NCI-H524 (cell line): ENCODE data around the gene SPIRE1.
"Not testable (repeated sequence)": the region's sequence is repeated elsewhere in the genome, so short reads cannot be mapped to it uniquely, and the experiment has no call there.

ENCODE experiments used
- DNase-seq, 2 experiments: peaks; one replicate each; lab custom pipeline; 2025; lab: John Stamatoyannopoulos, UW

Gene SPIRE1

GRCh38 chr18:12485479-12486105 is 172.3 kb downstream of the SPIRE1 start:
- no peak for DNase-seq

DNA sequence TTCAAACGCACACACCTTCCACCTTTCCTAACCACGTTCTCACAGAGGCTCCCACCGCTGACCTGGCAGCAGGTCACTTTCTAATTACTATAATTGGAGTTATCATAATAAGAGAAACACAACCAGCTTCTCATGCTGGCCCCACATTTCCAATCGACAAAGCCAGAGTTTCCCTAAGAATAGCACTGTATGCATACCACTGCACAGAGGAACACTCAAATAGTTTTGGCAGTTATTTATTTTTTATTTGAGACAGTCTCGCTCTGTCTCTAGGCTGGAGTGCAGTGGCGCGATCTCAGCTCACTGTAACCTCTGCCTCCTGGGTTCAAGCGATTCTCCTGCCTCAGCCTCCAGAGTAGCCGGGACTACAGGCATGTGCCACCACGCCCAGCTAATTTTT is 176.0 kb downstream of the SPIRE1 start:
- DNase-seq: not testable (repeated sequence)

- no peak for DNase-seq
These were observed 177.9 kb downstream of the SPIRE1 start for GRCh38 chr18:12479982-12480381.

GRCh38 chr18:12479536-12479935 is 178.4 kb downstream of the SPIRE1 start:
- DNase-seq: no peak

DNA sequence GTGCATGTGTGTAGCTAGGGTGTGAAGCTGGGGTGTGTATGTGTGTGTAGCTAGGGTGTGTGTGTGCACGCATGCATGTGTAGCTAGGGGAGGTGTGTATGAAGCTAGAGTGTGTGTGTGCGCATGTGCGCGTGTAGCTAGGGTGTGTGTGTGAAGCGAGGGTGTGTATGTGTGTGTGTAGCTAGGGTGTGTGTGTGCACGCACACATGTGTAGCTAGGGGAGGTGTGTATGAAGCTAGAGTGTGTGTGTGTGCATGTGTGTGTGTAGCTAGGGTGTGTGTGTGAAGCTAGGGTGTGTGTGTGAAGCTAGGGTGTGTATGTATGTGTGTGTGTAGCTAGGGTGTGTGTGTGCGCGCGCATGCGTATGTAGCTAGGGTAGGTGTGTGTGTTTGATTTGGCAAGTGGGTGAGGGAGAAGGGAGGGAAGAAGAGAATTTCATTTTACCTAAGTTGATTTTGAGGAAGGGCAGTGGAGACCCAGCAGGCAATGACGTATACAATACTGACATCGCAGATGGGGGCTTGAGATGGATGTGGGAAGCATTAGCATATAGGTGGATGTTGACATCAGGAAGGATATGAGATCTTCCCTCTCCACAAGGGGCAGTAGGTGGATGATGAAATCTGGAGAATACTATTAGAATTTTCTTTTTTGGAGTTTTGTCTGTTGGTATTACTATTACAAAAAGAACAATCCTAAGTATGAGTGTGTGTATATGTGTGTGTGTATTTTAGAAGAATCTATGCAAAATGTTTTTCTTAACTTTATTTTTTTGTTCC is 179.4 kb downstream of the SPIRE1 start:
- no peak for DNase-seq

GRCh38 chr18:12477606-12478005 is 180.3 kb downstream of the SPIRE1 start:
- DNase-seq: no peak

DNA sequence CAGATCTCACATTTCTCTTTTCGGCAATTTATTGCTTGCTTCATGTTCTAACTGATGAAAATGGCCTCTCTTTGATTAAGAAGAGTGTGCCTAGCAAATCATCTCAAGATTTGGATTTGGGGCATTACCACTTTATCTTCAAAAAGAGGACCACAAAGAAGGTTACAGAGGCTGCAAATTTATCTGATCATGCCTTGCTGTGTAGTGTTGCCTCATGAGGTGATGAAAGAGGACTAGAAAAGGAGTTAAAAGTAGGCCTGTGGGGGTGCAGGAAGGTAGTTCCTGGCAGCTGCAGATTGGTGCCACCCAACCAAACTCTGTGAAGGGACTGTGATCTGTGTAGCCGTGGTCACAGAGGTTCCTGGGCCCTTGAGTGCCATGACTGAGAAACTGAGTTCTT is 181.0 kb downstream of the SPIRE1 start:
- DNase-seq: no peak

GRCh38 chr18:12474876-12475275 is 183.0 kb downstream of the SPIRE1 start:
- no peak for DNase-seq

DNA sequence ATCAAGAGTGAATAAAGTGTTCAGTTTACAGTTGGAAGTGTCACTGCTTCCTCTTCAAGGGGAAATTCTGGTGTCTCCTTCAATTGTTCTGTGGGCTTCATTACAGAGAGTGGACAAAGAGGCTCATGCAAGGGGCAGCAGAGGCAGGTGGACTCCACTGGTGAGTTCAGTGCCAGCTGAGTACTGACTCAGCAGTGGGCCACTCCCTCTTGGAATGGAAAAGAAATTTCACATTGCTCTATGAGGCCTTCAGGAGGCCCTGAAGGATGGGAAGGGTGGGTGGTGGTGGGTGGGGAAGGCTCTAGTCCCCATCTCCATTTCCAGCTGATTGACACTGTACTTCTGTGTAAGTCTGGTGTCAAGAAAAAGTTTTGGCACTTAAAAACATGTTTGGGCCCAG is 183.8 kb downstream of the SPIRE1 start:
- no peak for DNase-seq

- DNase-seq: no peak
These were observed 187.4 kb downstream of the SPIRE1 start for GRCh38 chr18:12470382-12471075.

- DNase-seq: no peak
These were observed 189.5 kb downstream of the SPIRE1 start for GRCh38 chr18:12468445-12468844.

DNA sequence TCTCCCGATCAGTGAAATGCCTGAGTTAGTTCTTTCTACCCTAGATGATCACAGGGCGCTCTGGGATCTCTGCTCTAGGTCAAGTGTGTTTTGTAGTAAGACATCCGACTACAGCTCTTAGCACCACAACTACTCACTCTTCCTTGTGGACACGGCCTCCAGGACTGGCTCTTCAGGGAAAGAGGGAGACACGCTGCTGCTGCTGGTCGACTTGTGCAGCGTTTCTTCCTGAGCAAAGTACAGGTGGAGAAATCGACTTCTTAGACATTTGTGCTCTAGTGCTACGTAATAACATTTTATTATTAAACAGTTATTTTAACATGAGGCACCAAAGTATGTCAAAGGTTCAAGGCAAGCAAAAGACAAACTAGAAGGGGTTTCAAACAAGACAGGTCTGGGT is 193.2 kb downstream of the SPIRE1 start:
- DNase-seq: no peak

DNA sequence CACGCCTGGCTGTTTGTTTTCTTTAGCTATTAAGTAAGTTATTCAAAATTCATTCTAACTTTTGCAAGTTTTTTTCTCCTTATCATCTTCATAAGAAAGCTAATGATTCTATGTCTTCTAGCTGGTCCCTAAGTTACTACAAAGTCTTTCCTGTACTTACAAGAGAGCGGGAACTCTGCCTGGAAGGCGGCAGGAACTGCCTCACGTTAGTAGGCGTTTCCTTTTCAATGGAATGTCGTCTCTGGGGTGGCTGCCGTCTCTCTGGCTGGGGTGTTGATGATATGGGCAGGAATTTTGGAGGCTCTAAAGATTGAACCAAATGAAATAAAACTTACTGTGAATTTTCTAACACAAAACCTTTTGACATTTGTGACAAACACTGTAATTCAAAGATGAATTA is 194.7 kb downstream of the SPIRE1 start:
- DNase-seq: no peak

GRCh38 chr18:12462242-12462641 is 195.7 kb downstream of the SPIRE1 start:
- no peak for DNase-seq

DNA sequence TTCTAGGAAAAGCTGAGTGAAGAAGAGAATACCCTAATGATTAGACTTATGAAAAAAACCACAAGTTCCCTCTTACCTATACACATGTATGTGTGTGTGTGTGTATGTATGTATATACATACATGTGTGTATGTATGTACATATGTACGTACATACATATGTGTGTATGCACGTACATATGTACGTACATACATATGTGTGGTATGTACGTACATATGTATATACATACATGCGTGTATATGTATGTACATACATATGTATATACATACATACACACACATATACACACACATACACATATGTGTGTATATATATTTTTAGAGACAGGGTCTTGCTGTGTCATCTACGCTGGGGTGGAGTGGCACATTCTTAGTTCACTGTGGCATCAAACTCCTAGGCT is 196.6 kb downstream of the SPIRE1 start:
- DNase-seq: no peak

DNA sequence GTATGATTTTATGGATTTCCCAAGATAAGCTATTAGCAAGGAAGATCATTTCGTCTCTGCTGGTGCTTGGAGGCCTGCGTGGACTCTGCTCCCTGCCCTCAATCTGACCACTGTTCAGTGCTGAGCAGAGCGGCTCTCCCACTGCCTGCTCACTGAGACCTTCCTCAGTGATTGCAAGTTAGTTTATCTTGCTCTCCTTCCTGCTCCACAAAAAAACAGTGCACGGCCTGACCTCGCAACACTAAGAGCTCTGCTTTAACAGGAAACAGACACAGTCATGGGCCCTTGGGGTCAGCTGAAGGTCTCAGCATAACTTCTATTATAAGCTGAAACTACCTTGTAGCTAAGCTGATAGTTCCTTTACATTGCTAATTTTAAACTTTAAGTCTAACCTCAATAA is 197.0 kb downstream of the SPIRE1 start:
- DNase-seq: no peak

- DNase-seq: peak in 1 of 2 experiments; percentile 31
These were observed 199.1 kb downstream of the SPIRE1 start for GRCh38 chr18:12458771-12459170.

DNA sequence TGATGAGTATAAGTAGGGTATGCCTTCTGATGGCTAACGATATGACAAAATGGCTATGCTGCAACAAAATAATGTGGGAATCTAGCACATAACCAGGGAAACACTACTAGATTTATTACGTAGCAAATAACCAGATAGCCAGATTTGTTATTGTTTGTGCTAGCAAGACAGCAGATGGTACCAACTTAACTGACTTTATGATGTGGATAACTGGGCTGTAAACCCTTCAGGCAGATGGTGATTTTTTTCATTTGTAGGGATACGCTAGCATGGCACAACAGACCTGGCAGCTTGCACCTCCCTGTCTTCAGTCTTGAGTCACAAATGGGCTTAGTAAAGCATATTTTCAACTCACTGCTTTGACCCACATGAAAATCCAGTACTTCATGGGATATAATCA is 201.5 kb downstream of the SPIRE1 start:
- DNase-seq: peak; percentile 83 to 95

- peak in 1 of 2 experiments; percentile 80 for DNase-seq
These were observed 202.4 kb downstream of the SPIRE1 start for GRCh38 chr18:12455496-12455895.

- no peak for DNase-seq
These were observed 205.1 kb downstream of the SPIRE1 start for GRCh38 chr18:12452784-12453183.

DNA sequence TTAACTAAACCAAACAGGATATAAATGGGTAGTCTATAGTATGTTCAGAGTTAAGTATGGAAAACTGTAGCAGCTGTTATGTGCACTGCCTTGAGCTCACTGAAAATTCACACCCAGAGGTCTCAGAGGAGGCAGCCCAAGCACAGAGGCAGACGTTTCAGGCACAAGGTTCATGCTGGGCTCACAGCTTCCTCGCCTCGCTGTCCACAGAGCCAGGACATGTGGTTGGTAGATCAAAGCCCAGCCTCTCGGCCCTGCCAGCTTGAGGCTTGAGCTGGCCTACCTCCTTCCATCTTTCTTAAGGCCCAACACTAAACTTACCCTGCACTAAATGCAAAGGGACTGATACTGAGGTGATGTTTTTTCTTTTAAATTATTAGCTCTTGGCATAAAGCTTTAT is 206.5 kb downstream of the SPIRE1 start:
- DNase-seq: no peak

DNA sequence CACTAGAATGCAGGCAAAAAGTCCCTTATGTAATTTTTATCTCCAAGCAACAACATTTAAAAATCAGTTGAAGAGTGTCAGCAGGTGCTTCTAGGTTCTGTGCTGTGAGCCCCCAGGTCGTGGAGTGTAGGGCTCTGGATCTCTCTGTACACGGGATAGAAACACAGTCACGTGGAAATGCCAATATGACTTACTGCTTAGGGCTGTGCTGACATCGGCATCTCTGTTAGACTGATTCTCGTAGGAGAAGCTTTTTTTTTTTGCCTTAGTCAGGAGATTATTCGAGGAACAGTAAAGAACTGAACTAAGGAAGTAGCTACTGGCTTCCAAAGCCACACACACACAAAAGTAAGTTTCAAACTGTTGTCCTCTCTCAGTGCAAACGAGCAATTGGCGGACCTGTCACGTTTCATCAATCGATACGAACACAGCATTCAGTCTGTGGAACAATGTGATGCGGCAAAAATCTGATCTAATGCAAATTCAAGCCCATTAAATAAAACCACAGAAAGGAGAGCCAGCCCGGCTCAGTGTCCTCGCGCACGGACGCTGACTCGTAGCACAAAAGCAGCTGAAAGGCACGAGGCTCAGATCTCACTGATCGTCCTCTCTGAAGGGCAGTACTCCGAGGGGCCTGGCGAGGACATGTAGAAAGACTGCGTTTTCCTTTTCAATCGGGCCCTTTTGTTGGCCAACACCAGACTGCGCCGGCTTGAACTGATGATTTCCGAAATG is 208.7 kb downstream of the SPIRE1 start:
- DNase-seq: no peak
